Ishikawa (cell line): ENCODE results near the gene DGKI.

ENCODE experiments used
- CREB1 ChIP-seq: IDR thresholded peaks from 2 replicates; pipeline ENCODE4 v1.6.1; 2012; ENCODE audit warnings: low read depth
- MAX ChIP-seq: IDR thresholded peaks from 2 replicates; pipeline ENCODE4 v1.6.1; 2012
- RAD21 ChIP-seq: IDR thresholded peaks from 2 replicates; pipeline ENCODE4 v1.6.1; 2012; ENCODE audit warnings: low read depth
- TF ChIP-seq, protein P1 (sequence below): IDR thresholded peaks from 2 replicates; pipeline ENCODE4 v1.6.1; 2012; ENCODE audit warnings: low read depth, mild to moderate bottlenecking

DNA sequence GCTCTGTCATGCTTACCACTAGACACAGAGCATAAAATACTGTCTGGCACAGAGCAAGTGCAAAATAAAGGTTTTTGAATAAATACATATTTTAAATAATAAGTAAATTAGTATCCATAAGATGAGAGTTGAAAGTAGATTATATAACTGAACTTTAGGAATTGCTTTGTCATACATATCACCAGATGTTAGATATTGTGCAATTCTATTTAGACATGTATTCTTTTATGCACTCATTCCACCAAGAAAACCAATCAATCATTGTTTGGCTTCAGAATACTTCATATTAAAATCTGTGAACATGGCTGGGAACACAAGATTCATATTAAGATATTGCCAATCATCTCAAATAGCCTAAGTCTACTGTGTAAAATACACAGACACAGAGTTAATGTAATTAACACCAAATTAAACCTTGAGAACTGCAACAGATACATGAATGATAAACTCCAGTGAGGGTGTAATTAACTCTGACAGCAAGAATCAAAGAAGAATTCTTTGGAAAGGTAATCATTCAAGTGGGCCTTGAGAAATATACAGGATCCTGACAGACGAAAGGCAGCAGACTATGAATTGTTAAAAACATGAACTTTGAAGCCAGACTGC lies 302.2 kb downstream of the DGKI start:
- TF ChIP-seq, protein P1, sequence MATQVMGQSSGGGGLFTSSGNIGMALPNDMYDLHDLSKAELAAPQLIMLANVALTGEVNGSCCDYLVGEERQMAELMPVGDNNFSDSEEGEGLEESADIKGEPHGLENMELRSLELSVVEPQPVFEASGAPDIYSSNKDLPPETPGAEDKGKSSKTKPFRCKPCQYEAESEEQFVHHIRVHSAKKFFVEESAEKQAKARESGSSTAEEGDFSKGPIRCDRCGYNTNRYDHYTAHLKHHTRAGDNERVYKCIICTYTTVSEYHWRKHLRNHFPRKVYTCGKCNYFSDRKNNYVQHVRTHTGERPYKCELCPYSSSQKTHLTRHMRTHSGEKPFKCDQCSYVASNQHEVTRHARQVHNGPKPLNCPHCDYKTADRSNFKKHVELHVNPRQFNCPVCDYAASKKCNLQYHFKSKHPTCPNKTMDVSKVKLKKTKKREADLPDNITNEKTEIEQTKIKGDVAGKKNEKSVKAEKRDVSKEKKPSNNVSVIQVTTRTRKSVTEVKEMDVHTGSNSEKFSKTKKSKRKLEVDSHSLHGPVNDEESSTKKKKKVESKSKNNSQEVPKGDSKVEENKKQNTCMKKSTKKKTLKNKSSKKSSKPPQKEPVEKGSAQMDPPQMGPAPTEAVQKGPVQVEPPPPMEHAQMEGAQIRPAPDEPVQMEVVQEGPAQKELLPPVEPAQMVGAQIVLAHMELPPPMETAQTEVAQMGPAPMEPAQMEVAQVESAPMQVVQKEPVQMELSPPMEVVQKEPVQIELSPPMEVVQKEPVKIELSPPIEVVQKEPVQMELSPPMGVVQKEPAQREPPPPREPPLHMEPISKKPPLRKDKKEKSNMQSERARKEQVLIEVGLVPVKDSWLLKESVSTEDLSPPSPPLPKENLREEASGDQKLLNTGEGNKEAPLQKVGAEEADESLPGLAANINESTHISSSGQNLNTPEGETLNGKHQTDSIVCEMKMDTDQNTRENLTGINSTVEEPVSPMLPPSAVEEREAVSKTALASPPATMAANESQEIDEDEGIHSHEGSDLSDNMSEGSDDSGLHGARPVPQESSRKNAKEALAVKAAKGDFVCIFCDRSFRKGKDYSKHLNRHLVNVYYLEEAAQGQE, result no peak
- TF ChIP-seq CREB1, result no peak
- no peak for TF ChIP-seq RAD21
- TF ChIP-seq MAX, result no peak
